Measurements from ENCODE around the gene BABAM2. TPM values are rescaled to one million over a fixed set of nuclear protein-coding genes. Genes with fewer than 3 reads are reported as not detected.
"Not testable (repeated sequence)": the region's sequence is repeated elsewhere in the genome, so short reads cannot be mapped to it uniquely, and the experiment has no call there.

Gene BABAM2
- total and polyA plus RNA-seq, 2 experiments from 2014 or later, result 17.8 to 21.5 TPM

GRCh38 chr2:28021898-28022297, 131.4 kb downstream of the BABAM2 start (continued):
- TF ChIP-seq POLR2AphosphoS5 (IDR thresholded peaks at IDR 0.05; ENCODE audit: low read depth) (no peak), NANOG (IDR thresholded peaks at IDR 0.05; ENCODE audit: borderline replicate concordance) (no peak)

GRCh38 chr2:28025123-28025522, 134.6 kb downstream of the BABAM2 start:
- TF ChIP-seq ETS1 (IDR thresholded peaks at IDR 0.05) (no peak), POLR2AphosphoS5 (IDR thresholded peaks at IDR 0.05; ENCODE audit: low read depth) (no peak), ZNF462 (CRISPR knock-in tag; IDR thresholded peaks at IDR 0.05) (no peak), REST (IDR thresholded peaks at IDR 0.05; ENCODE audit: unreplicated experiment) (no peak), CREB1 (CRISPR knock-in tag; IDR thresholded peaks at IDR 0.05; ENCODE audit: low read depth) (no peak), ZNF114 (CRISPR knock-in tag; IDR thresholded peaks at IDR 0.05) (no peak), EZH2 (IDR thresholded peaks at IDR 0.05; ENCODE audit: low read depth, unreplicated experiment) (no peak)
- H3K27ac ChIP-seq (ENCODE audit: low read depth), result no peak overlapping the region
- no peak overlapping the region for H3K4me3 Mint-ChIP-seq
- H2AFZ ChIP-seq, result no peak overlapping the region
- no peak overlapping the region for H3K4me3 ChIP-seq
- no peaks in the 10 kb centered on the region for H3K36me3 ChIP-seq (ENCODE audit: insufficient read depth)
- no peaks in the 10 kb centered on the region for H3K27me3 ChIP-seq (ENCODE audit: insufficient read depth)
- peaks cover 14% of the 10 kb centered on the region for H3K36me3 Mint-ChIP-seq (ENCODE audit: low read depth)
- no peaks in the 10 kb centered on the region for H3F3A ChIP-seq (replicated peaks; ENCODE audit: low read depth)
- DNase-seq (ENCODE audit: low spot score), result no peak
- no peaks in the 10 kb centered on the region for H4K20me1 ChIP-seq (replicated peaks; ENCODE audit: insufficient read depth)
- H3K9me3 Mint-ChIP-seq, result no peaks in the 10 kb centered on the region
- H3K4me2 ChIP-seq, result no peak overlapping the region
- no peaks in the 10 kb centered on the region for H3K27me3 Mint-ChIP-seq (ENCODE audit: insufficient read depth, low read depth, poor library complexity)
- no peak overlapping the region for H3K27ac Mint-ChIP-seq
- no peaks in the 10 kb centered on the region for H3K9me2 ChIP-seq (ENCODE audit: insufficient read depth)
- peaks cover 14% of the 10 kb centered on the region; the same call in 1 of the 2 replicates for H3K4me1 ChIP-seq (ENCODE audit: insufficient read depth)
- ATAC-seq, result no peak
- peaks cover 14% of the 10 kb centered on the region for H3K4me1 Mint-ChIP-seq
- H3K79me2 ChIP-seq (replicated peaks; ENCODE audit: insufficient read depth), result no peaks in the 10 kb centered on the region

GRCh38 chr2:28026230-28026629, 135.7 kb downstream of the BABAM2 start:
- H3K27me3 Mint-ChIP-seq (ENCODE audit: insufficient read depth, low read depth, poor library complexity); H3K9me3 Mint-ChIP-seq; H3K79me2 ChIP-seq (replicated peaks; ENCODE audit: insufficient read depth); H3K4me3 Mint-ChIP-seq; ATAC-seq; H3F3A ChIP-seq (replicated peaks; ENCODE audit: low read depth); H3K27ac ChIP-seq (ENCODE audit: low read depth); H2AFZ ChIP-seq; DNase-seq (ENCODE audit: low spot score); H3K4me3 ChIP-seq; H4K20me1 ChIP-seq (replicated peaks; ENCODE audit: insufficient read depth); H3K36me3 ChIP-seq (ENCODE audit: insufficient read depth); H3K4me2 ChIP-seq; H3K27me3 ChIP-seq (ENCODE audit: insufficient read depth); H3K27ac Mint-ChIP-seq; H3K9me2 ChIP-seq (ENCODE audit: insufficient read depth): not testable (repeated sequence)
- Mint-ChIP-seq H3K4me1 (peaks cover 14% of the 10 kb centered on the region), H3K36me3 (ENCODE audit: low read depth) (peaks cover 14% of the 10 kb centered on the region)
- H3K4me1 ChIP-seq (ENCODE audit: insufficient read depth), result peaks cover 14% of the 10 kb centered on the region; the same call in 1 of the 2 replicates
